GM12878 (cell line): ENCODE results near the gene ENTREP3. TPM values are rescaled to one million over a fixed set of nuclear protein-coding genes. Genes with fewer than 3 reads are reported as not detected.

ENCODE experiments used
- ATAC-seq: fragments of 200-7000 bp; cut with Tn5 transposase; 3 replicates; pipeline ENCODE4 v1.9.1; 2020; ENCODE audit warnings: mild to moderate bottlenecking, moderate library complexity
- BruUV-seq: library from RNA; stranded (reverse); fragments of 400-500 nt; replicated peaks from 2 replicates; lab custom pipeline; 2021; lab: Mats Ljungman, UMichigan
- CTCF ChIA-PET: fragments of 300-600 bp; sonication (Branson Sonifier 250); formaldehyde crosslinking; extraction: SDS; loops from one replicate; lab custom pipeline; 2021; ENCODE audit warnings: inconsistent platforms; lab: Yijun Ruan, JAX
- POLR2A ChIA-PET: fragments of 350-600 bp; formaldehyde crosslinking; extraction: SDS; loops from one replicate; lab custom pipeline; 2021; ENCODE audit warnings: inconsistent platforms; lab: Charles Lee
- RAD21 ChIA-PET: fragments of 300-600 bp; sonication (Branson Sonifier 250); formaldehyde crosslinking; loops from one replicate; lab custom pipeline; 2023; ENCODE audit warnings: antibody characterized with exemption; ENCODE audit not compliant: unreplicated experiment; lab: Charles Lee
- SMC1A ChIA-PET: fragments of 300-600 bp; sonication (Branson Sonifier 250); formaldehyde crosslinking; loops from one replicate; lab custom pipeline; 2023; ENCODE audit not compliant: unreplicated experiment, uncharacterized antibody; lab: Charles Lee
- DNase-seq: peaks from one replicate; pipeline ENCODE4 v3.0.0-alpha.2; 2011; ENCODE audit warnings: low read depth, low spot score
- FAIRE-seq: peaks from 3 replicates; lab custom pipeline; 2011; peaks lifted over from hg19 to GRCh38; lab: Jason Lieb, UNC
- H2AFZ ChIP-seq: 2 replicates; pipeline ENCODE4 v1.6.0; 2011; ENCODE audit warnings: low read depth, low read length, control low read depth; ENCODE audit not compliant: control insufficient read depth
- H3K27ac ChIP-seq: 2 replicates; pipeline ENCODE4 v1.5.1; 2011; ENCODE audit warnings: control low read depth; ENCODE audit not compliant: control insufficient read depth, insufficient read depth
- H3K27me3 ChIP-seq, 2 experiments: replicated peaks in 1 of 2; 2 replicates each; pipeline versions ENCODE4 v1.6.0 to v1.6.1; 2011; ENCODE audit warnings: low read length in 1 of 2; ENCODE audit not compliant: control insufficient read depth in 2 of 2, insufficient read depth in 2 of 2
- H3K36me3 ChIP-seq, 2 experiments: 2 replicates each; pipeline ENCODE4 v1.5.1; 2011; ENCODE audit warnings: low read length in 1 of 2; ENCODE audit not compliant: control insufficient read depth in 2 of 2, insufficient read depth in 2 of 2
- H3K4me1 ChIP-seq: 2 replicates; pipeline ENCODE4 v1.6.1; 2011; ENCODE audit warnings: mild to moderate bottlenecking, low read length, moderate library complexity, mixed read lengths; ENCODE audit not compliant: control insufficient read depth, insufficient read depth
- H3K4me2 ChIP-seq: 2 replicates; pipeline ENCODE4 v1.6.0; 2011; ENCODE audit warnings: control low read depth; ENCODE audit not compliant: control insufficient read depth, insufficient read depth
- H3K4me3 ChIP-seq: fragments of 200-600 bp; sonication (generic); 2 replicates; pipeline ENCODE4 v1.5.1; 2016
- H3K79me2 ChIP-seq: 2 replicates; pipeline ENCODE4 v1.6.0; 2011; ENCODE audit warnings: low read length; ENCODE audit not compliant: control insufficient read depth, insufficient read depth
- H3K9ac ChIP-seq: 2 replicates; pipeline ENCODE4 v1.8.0; 2011; ENCODE audit warnings: low read length, control low read depth, mixed read lengths; ENCODE audit not compliant: control insufficient read depth, insufficient read depth
- H3K9me3 ChIP-seq: replicated peaks from 3 replicates; pipeline ENCODE4 v1.5.1; 2011; ENCODE audit warnings: mild to moderate bottlenecking, low read length; ENCODE audit not compliant: control insufficient read depth, insufficient read depth
- H4K20me1 ChIP-seq: 2 replicates; pipeline ENCODE4 v1.6.0; 2011; ENCODE audit not compliant: control insufficient read depth, insufficient read depth
- CTCF ChIP-seq, 3 experiments: IDR thresholded peaks in 2 of 3; conservative IDR thresholded peaks in 1 of 3; 2 replicates each; pipeline ENCODE4 v1.5.1; 2011; ENCODE audit warnings: low read depth in 3 of 3, low read length in 3 of 3, mild to moderate bottlenecking in 3 of 3, control low read depth in 2 of 3, moderate library complexity in 2 of 3, inconsistent platforms in 1 of 3, mixed read lengths in 1 of 3; ENCODE audit not compliant: control insufficient read depth in 2 of 3, insufficient read depth in 1 of 3; ENCODE audit errors: extremely low read depth in 1 of 3
- EGR1 ChIP-seq, 2 experiments: IDR thresholded peaks; 1 replicate in 1 of 2; 2 replicates in 1 of 2; pipeline ENCODE4 v1.6.1; 2011 to 2012; ENCODE audit warnings: low read depth in 2 of 2, low read length in 2 of 2, borderline replicate concordance in 1 of 2, mild to moderate bottlenecking in 1 of 2, moderate library complexity in 1 of 2
- FOS ChIP-seq: IDR thresholded peaks from 3 replicates; pipeline ENCODE4 v1.6.1; 2011; ENCODE audit warnings: borderline replicate concordance; ENCODE audit not compliant: insufficient read length; ENCODE audit errors: extremely low read depth
- FOXK2 ChIP-seq: fragments of 450-650 bp; IDR thresholded peaks from 2 replicates; pipeline ENCODE4 v1.6.1; 2017; ENCODE audit warnings: mild to moderate bottlenecking, moderate library complexity
- NKRF ChIP-seq: fragments of 450-650 bp; conservative IDR thresholded peaks from 2 replicates; pipeline ENCODE4 v1.6.1; 2017; ENCODE audit warnings: mild to moderate bottlenecking, moderate library complexity
- PKNOX1 ChIP-seq: fragments of 450-650 bp; IDR thresholded peaks from 2 replicates; pipeline ENCODE4 v1.6.1; 2016; ENCODE audit warnings: mild to moderate bottlenecking
- RAD21 ChIP-seq: IDR thresholded peaks from 2 replicates; pipeline ENCODE4 v1.6.1; 2011; ENCODE audit warnings: mild to moderate bottlenecking, low read depth, low read length, moderate library complexity; ENCODE audit not compliant: insufficient read depth
- REST ChIP-seq: IDR thresholded peaks from 2 replicates; pipeline ENCODE4 v1.6.1; 2012; ENCODE audit warnings: mild to moderate bottlenecking, low read depth, low read length
- SIN3A ChIP-seq: IDR thresholded peaks from 2 replicates; pipeline ENCODE4 v1.6.1; 2012; ENCODE audit warnings: low read depth, low read length, improper control_type of control experiment
- USF2 ChIP-seq: IDR thresholded peaks from 2 replicates; pipeline ENCODE4 v1.6.1; 2011; ENCODE audit warnings: low read depth, low read length, improper control_type of control experiment, borderline replicate concordance
- WGBS: methylation state at CpG from one replicate; pipeline ENCODE4 v1.1.6; 2016; ENCODE audit warnings: low lambda C conversion rate; ENCODE audit not compliant: insufficient replicate concordance, insufficient coverage; ENCODE audit errors: missing lambda C conversion rate; 5-methylcytosine and 5-hydroxymethylcytosine counted together
- in situ Hi-C: fragments of 300-500 bp; cut with MboI; formaldehyde crosslinking; loops from 9 replicates; pipeline ENCODE4 v1.14.3; 2018; ENCODE audit warnings: mixed read lengths
- intact Hi-C: fragments of 100-400 bp; cut with micrococcal nuclease; formaldehyde crosslinking; loops from one replicate; pipeline ENCODE4 v1.14.2; 2022; ENCODE audit not compliant: unreplicated experiment
- polyA plus RNA-seq, 11 experiments: library from polyadenylated mRNA; depleted of rRNA in 4 of 11; unstranded in 6 of 11; stranded (reverse) in 5 of 11; fragments of >200 nt; fragmentation: Nextera tagmentation in 4 of 11; fragmentation: Illumina TruSeq in 1 of 11; extraction: Ambion mirVana in 4 of 11; extraction: Trizol in 1 of 11; gene quantifications; 1 replicate in 1 of 11; 2 replicates in 10 of 11; pipeline versions ENCODE4 v1.2.1 to v1.2.3, GENCODE V29; 2011 to 2016; ENCODE audit warnings: inconsistent platforms in 2 of 11, missing spikeins in 2 of 11, low read depth in 1 of 11
- total RNA-seq, 4 experiments: library from RNA; depleted of rRNA in 3 of 4; stranded (reverse); fragments of >200 nt in 3 of 4; fragmentation: Illumina TruSeq in 1 of 4; extraction: Trizol in 1 of 4; gene quantifications; 2 replicates each; pipeline versions ENCODE4 v1.2.1 to v1.2.3, GENCODE V29; 2013 to 2021

Gene ENTREP3
- total and polyA plus RNA-seq, 10 of the 15 experiments (the other 5 are each of a cell fraction or from before 2014, with no cell fraction given): 1.7 to 31.8 (median 3.9) TPM

- no TSS peak for BruUV-seq
- POLR2A ChIA-PET: interaction anchor here (0.5 to 1.6 kb wide), 5 partner anchors 20 to 814 kb away, joined by 3 to 5 read pairs (median 4); no protein-coding TSS in a partner anchor
- RAD21 ChIA-PET: interaction anchor here (2.2 kb wide), 1 partner anchor 45 kb away, joined by 13 read pairs; no protein-coding TSS in a partner anchor
- Histone ChIP-seq H3K4me1 (peaks cover 13% of the 10 kb centered on the region), H2AFZ (peak overlapping the region; percentile 81), H4K20me1 (no peaks in the 10 kb centered on the region), H3K9me3 (no peaks in the 10 kb centered on the region), H3K36me3 (no peaks in the 10 kb centered on the region), H3K4me2 (peak overlapping the region; percentile 99), H3K27ac (no peak overlapping the region), H3K9ac (peak overlapping the region; percentile 58; the same call in 1 of the 2 replicates), H3K4me3 (peak overlapping the region; percentile 82), H3K27me3 (no peaks in the 10 kb centered on the region), H3K79me2 (peaks cover 6% of the 10 kb centered on the region)
- WGBS: 5% methylated on average over 28 of the region's 29 CpGs
- CTCF ChIA-PET: interaction anchor here (0.6 to 1.8 kb wide), 9 partner anchors 8 to 46 kb away, joined by 3 to 10 read pairs (median 5); partner anchors contain the start of gene RUSC1
- FAIRE-seq (no peak), DNase-seq (no peak)
- in situ Hi-C loops (no loop called here), intact Hi-C loops (loop anchor here (1.0 kb wide), 2 partner anchors 30 to 45 kb away; partner anchors contain the start of gene FDPS)
- SMC1A ChIA-PET: interaction anchor here (0.7 to 1.5 kb wide), 5 partner anchors 19 to 46 kb away, joined by 3 read pairs; partner anchors contain the start of gene RUSC1
- TF ChIP-seq PKNOX1 (peak; percentile 55; the same call in 1 of the 2 replicates), EGR1 (IDR thresholded peaks at IDR 0.05; ENCODE audit: borderline replicate concordance in 1 of 2, low read depth in 2 of 2, low read length in 2 of 2) (peak; percentile 46 to 100), NKRF (peak; percentile 60), RAD21 (peak; percentile 40), FOXK2 (no peak), SIN3A (peak; percentile 81), REST (peak; percentile 96), USF2 (no peak), CTCF (IDR thresholded peaks at IDR 0.05 in 2 of 3, conservative IDR thresholded peaks at IDR 0.05 in 1 of 3; ENCODE audit: control insufficient read depth in 2 of 3, extremely low read depth in 1 of 3, insufficient read depth in 1 of 3, low read depth in 3 of 3, low read length in 3 of 3) (peak; percentile 40 to 48 (median 41); a peak in 5 of 6 replicates), FOS (no peak)
- TF ChIP-seq, all 136 proteins: peak for 7
- peak; percentile 63 for ATAC-seq
Observed at GRCh38 chr1:155277902-155278688, 22.8 kb upstream of the ENTREP3 start.
